HG03025 (cell line): ENCODE results near the gene RNASE7.

Source experiments
- ATAC-seq: cut with Tn5 transposase; IDR thresholded peaks from one replicate; pipeline ENCODE4 v1.9.1; 2021; ENCODE audit warnings: mild to moderate bottlenecking, moderate library complexity; ENCODE audit not compliant: unreplicated experiment, low FRiP score

The RNASE7 gene

GRCh38 chr14:21066882-21067502 is 24.8 kb downstream of the RNASE7 start:
- no peak for ATAC-seq

- no peak for ATAC-seq
Observed at GRCh38 chr14:21068521-21069387, 26.6 kb downstream of the RNASE7 start.

GRCh38 chr14:21069388-21070082 is 27.4 kb downstream of the RNASE7 start:
- no peak for ATAC-seq

GRCh38 chr14:21070083-21070609 is 28.0 kb downstream of the RNASE7 start, which contains the start of gene ARHGEF40:
ARHGEF40 (plus strand) TSS chr14:21070304; CDS start chr14:21070397, 93 bp downstream.
- no peak for ATAC-seq

- no peak for ATAC-seq
Observed at GRCh38 chr14:21070610-21071224, 28.6 kb downstream of the RNASE7 start.

GRCh38 chr14:21071225-21072030 is 29.3 kb downstream of the RNASE7 start:
- no peak for ATAC-seq

- ATAC-seq, result no peak
Observed at GRCh38 chr14:21072031-21072473, 29.9 kb downstream of the RNASE7 start.

GRCh38 chr14:21072781-21073339 is 30.7 kb downstream of the RNASE7 start:
- no peak for ATAC-seq

GRCh38 chr14:21073921-21074320 is 31.8 kb downstream of the RNASE7 start:
- no peak for ATAC-seq

- ATAC-seq, result no peak
Observed at GRCh38 chr14:21074398-21075272, 32.5 kb downstream of the RNASE7 start.

- ATAC-seq, result no peak
Observed at GRCh38 chr14:21075719-21076437, 33.7 kb downstream of the RNASE7 start.

GRCh38 chr14:21077672-21078071 is 35.5 kb downstream of the RNASE7 start:
- no peak for ATAC-seq

GRCh38 chr14:21078287-21078686 is 36.1 kb downstream of the RNASE7 start:
- ATAC-seq, result no peak

GRCh38 chr14:21078726-21079125 is 36.6 kb downstream of the RNASE7 start:
- ATAC-seq, result no peak

- ATAC-seq, result no peak
Observed at GRCh38 chr14:21081521-21082142, 39.5 kb downstream of the RNASE7 start.

- ATAC-seq, result no peak
Observed at GRCh38 chr14:21083565-21084325, 41.6 kb downstream of the RNASE7 start.

- ATAC-seq, result no peak
Observed at GRCh38 chr14:21084396-21084795, 42.2 kb downstream of the RNASE7 start.
